SK-N-SH (cell line): ENCODE measurements around the gene PGLYRP3. TPM values are rescaled to one million over a fixed set of nuclear protein-coding genes. Genes with fewer than 3 reads are reported as not detected.

Source experiments
- CTCF ChIA-PET: fragments of 300-600, 350-600 bp; formaldehyde crosslinking; extraction: SDS; loops from one replicate; lab custom pipeline; 2021; lab: Yijun Ruan, JAX
- POLR2A ChIA-PET: fragments of 350-600 bp; sonication (Branson Sonifier 250); formaldehyde crosslinking; extraction: SDS; loops from one replicate; lab custom pipeline; 2020; ENCODE audit warnings: antibody characterized with exemption, inconsistent platforms; lab: Yijun Ruan, JAX
- DNase-seq: peaks from one replicate; pipeline ENCODE4 v3.0.0; 2012
- H2AFZ ChIP-seq: fragments of 200-600 bp; sonication (generic); 2 replicates; pipeline ENCODE4 v1.8.1; 2016; ENCODE audit warnings: antibody characterized with exemption, mild to moderate bottlenecking, low read depth
- H3F3A ChIP-seq: fragments of 200-600 bp; sonication (generic); replicated peaks from 2 replicates; pipeline ENCODE3; 2016; ENCODE audit warnings: antibody characterized with exemption, mild to moderate bottlenecking; ENCODE audit not compliant: insufficient read depth
- H3K27ac ChIP-seq, 2 experiments: fragments of 200-500 bp in 1 of 2; fragments of 200-600 bp in 1 of 2; sonication (Bioruptor generic) in 1 of 2; sonication (generic), shearing (Covaris generic) in 1 of 2; 2 replicates each; pipeline versions ENCODE4 v1.5.1 to v1.6.1; 2014 to 2016; ENCODE audit warnings: low read depth in 2 of 2, inconsistent platforms in 1 of 2, low read length in 1 of 2, mild to moderate bottlenecking in 1 of 2, mixed read lengths in 1 of 2
- H3K27me3 ChIP-seq: fragments of 200-600 bp; sonication (generic), shearing (Covaris generic); 2 replicates; pipeline ENCODE4 v1.6.1; 2016; ENCODE audit warnings: mixed run types; ENCODE audit not compliant: insufficient read depth
- H3K36me3 ChIP-seq, 2 experiments: fragments of 200-500 bp in 1 of 2; fragments of 200-600 bp in 1 of 2; sonication (Bioruptor generic) in 1 of 2; sonication (generic) in 1 of 2; replicated peaks in 1 of 2; 2 replicates each; pipeline versions ENCODE3 to v1.5.1; 2014 to 2016; ENCODE audit warnings: low read length in 1 of 2, mild to moderate bottlenecking in 1 of 2; ENCODE audit not compliant: insufficient read depth in 2 of 2, control insufficient read depth in 1 of 2
- H3K4me1 ChIP-seq, 2 experiments: fragments of 200-500 bp in 1 of 2; fragments of 200-600 bp in 1 of 2; sonication (Bioruptor generic) in 1 of 2; sonication (generic), shearing (Covaris generic) in 1 of 2; 2 replicates each; pipeline versions ENCODE4 v1.5.1 to v1.6.1; 2014 to 2016; ENCODE audit warnings: low read depth in 1 of 2, low read length in 1 of 2, mixed run types in 1 of 2; ENCODE audit not compliant: insufficient read depth in 2 of 2, control insufficient read depth in 1 of 2
- H3K4me2 ChIP-seq: fragments of 200-600 bp; sonication (generic), shearing (Covaris generic); 2 replicates; pipeline ENCODE4 v1.6.1; 2017; ENCODE audit warnings: mixed run types
- H3K4me3 ChIP-seq, 2 experiments: fragments of 200-500 bp in 1 of 2; fragments of 200-600 bp in 1 of 2; sonication (Bioruptor generic) in 1 of 2; sonication (generic), shearing (Covaris generic) in 1 of 2; 2 replicates each; pipeline versions ENCODE4 v1.5.1 to v1.8.1; 2014 to 2016; ENCODE audit warnings: low read depth in 2 of 2, inconsistent platforms in 1 of 2, low read length in 1 of 2, mild to moderate bottlenecking in 1 of 2, mixed read lengths in 1 of 2, moderate library complexity in 1 of 2
- H3K79me2 ChIP-seq: fragments of 200-600 bp; sonication (generic); 2 replicates; pipeline ENCODE4 v1.8.1; 2017; ENCODE audit warnings: mild to moderate bottlenecking; ENCODE audit not compliant: insufficient read depth
- H3K9ac ChIP-seq: fragments of 200-600 bp; sonication (generic); 2 replicates; pipeline ENCODE4 v1.6.1; 2017; ENCODE audit warnings: mixed run types
- H3K9me2 ChIP-seq: fragments of 200-600 bp; sonication (generic); 2 replicates; pipeline ENCODE4 v1.6.1; 2017; ENCODE audit warnings: mixed run types
- H3K9me3 ChIP-seq: fragments of 200-600 bp; sonication (generic); 2 replicates; pipeline ENCODE4 v1.6.1; 2017; ENCODE audit warnings: mixed run types, mild to moderate bottlenecking, moderate library complexity
- H4K20me1 ChIP-seq: fragments of 200-600 bp; sonication (generic); 2 replicates; pipeline ENCODE4 v1.6.1; 2017; ENCODE audit warnings: mild to moderate bottlenecking, mixed run types; ENCODE audit not compliant: insufficient read depth
- CHD2 ChIP-seq: fragments of 150-350 bp; IDR thresholded peaks from 2 replicates; pipeline ENCODE4 v1.6.1; 2018; ENCODE audit warnings: low read length; ENCODE audit not compliant: partially characterized antibody
- ELF1 ChIP-seq: IDR thresholded peaks from 2 replicates; pipeline ENCODE4 v1.4.0; 2012
- EP300 ChIP-seq, 2 experiments: IDR thresholded peaks; 2 replicates each; pipeline versions ENCODE4 v1.4.0 to v1.6.1; 2012; ENCODE audit warnings: borderline replicate concordance in 1 of 2, low read depth in 1 of 2, low read length in 1 of 2
- FOSL2 ChIP-seq: IDR thresholded peaks from 2 replicates; pipeline ENCODE4 v1.4.0; 2012; ENCODE audit warnings: low read depth, mild to moderate bottlenecking, moderate library complexity, borderline replicate concordance
- FOXJ3 ChIP-seq: sonication (generic); formaldehyde crosslinking; IDR thresholded peaks from 2 replicates; pipeline ENCODE4 v1.5.1; 2020; ENCODE audit warnings: mild to moderate bottlenecking, missing genetic modification reagents
- FOXM1 ChIP-seq: IDR thresholded peaks from 2 replicates; pipeline ENCODE4 v1.4.0; 2012; ENCODE audit warnings: low read depth, mild to moderate bottlenecking
- JUND ChIP-seq: IDR thresholded peaks from 2 replicates; pipeline ENCODE4 v1.4.0; 2012
- MXI1 ChIP-seq: IDR thresholded peaks from 2 replicates; pipeline ENCODE4 v1.6.1; 2012; ENCODE audit warnings: mild to moderate bottlenecking, low read depth, low read length, improper control_type of control experiment
- NFIC ChIP-seq: IDR thresholded peaks from 2 replicates; pipeline ENCODE4 v1.4.0; 2012; ENCODE audit warnings: borderline replicate concordance
- POLR2AphosphoS5 ChIP-seq: IDR thresholded peaks from 2 replicates; pipeline ENCODE4 v1.6.1; 2012; ENCODE audit warnings: low read depth, low read length
- RAD21 ChIP-seq: IDR thresholded peaks from 2 replicates; pipeline ENCODE4 v1.6.1; 2012; ENCODE audit warnings: mild to moderate bottlenecking, low read length
- RCOR1 ChIP-seq: fragments of 150-350 bp; IDR thresholded peaks from 2 replicates; pipeline ENCODE4 v1.6.1; 2017; ENCODE audit warnings: antibody characterized with exemption, low read length
- TAF1 ChIP-seq: IDR thresholded peaks from 2 replicates; pipeline ENCODE4 v1.6.1; 2012; ENCODE audit warnings: low read depth, mild to moderate bottlenecking, low read length, moderate library complexity, borderline replicate concordance
- TCF12 ChIP-seq: IDR thresholded peaks from 2 replicates; pipeline ENCODE4 v1.4.0; 2012
- TEAD4 ChIP-seq: IDR thresholded peaks from 2 replicates; pipeline ENCODE4 v1.4.0; 2012; ENCODE audit warnings: mild to moderate bottlenecking, borderline replicate concordance; ENCODE audit not compliant: insufficient read depth
- WGBS: methylation state at CpG from one replicate; pipeline ENCODE4 v1.1.6; 2017; ENCODE audit warnings: low lambda C conversion rate; 5-methylcytosine and 5-hydroxymethylcytosine counted together
- polyA plus RNA-seq, 3 experiments: library from polyadenylated mRNA; depleted of rRNA; stranded (reverse); fragments of >200 nt; gene quantifications; 2 replicates each; pipeline ENCODE4 v1.2.3, GENCODE V29; 2012
- TF ChIP-seq, protein P1 (sequence below): IDR thresholded peaks from 2 replicates; pipeline ENCODE4 v1.4.0; 2012; ENCODE audit warnings: low read depth, borderline replicate concordance
- TF ChIP-seq, protein P2 (sequence below): IDR thresholded peaks from 2 replicates; pipeline ENCODE4 v1.4.0; 2012; ENCODE audit warnings: low read depth
- TF ChIP-seq, protein P3 (sequence below): fragments of 150-350 bp; IDR thresholded peaks from 2 replicates; pipeline ENCODE4 v1.6.1; 2017; ENCODE audit warnings: antibody characterized with exemption, low read length, low read depth, borderline replicate concordance
- TF ChIP-seq, protein P4 (sequence below): IDR thresholded peaks from 2 replicates; pipeline ENCODE4 v1.4.0; 2012; ENCODE audit warnings: low read depth, borderline replicate concordance

The PGLYRP3 gene
- polyA plus RNA-seq, 1 of the 3 experiments (the other 2 are of a cell fraction), result not detected

DNA sequence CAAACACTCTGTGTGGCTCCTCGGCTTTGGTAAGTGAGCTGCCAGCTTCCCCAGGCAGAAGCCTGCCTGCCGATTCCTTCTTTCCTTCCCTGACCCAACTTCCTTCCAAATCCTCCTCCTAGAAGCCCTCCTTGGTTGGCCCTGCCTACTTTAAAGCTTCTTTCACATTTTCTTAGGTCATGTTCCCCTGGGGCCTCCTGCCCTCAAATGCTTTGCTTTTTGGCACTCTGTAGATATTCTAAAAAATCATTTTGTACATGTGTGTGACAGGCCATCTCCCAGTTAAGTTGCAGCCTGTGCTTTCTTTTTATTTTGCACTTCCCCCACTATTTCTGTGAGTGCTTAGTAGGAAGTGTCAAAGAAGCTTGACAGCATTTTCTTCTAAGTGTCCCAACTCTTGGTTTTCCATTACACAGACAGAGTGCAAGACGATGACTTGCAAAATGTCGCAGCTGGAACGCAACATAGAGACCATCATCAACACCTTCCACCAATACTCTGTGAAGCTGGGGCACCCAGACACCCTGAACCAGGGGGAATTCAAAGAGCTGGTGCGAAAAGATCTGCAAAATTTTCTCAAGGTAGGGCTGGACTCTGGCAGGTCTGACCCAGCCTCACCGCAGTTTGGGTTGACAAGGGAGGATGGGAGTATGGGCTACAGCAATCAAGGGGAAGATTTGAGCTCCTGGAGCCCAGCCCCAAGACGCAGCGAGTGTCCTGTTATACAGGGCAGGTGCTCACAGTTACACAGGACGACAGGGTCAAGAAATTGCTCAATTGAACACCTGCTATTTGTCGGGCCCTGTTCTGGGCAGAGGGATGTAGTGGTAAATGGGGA, 45.3 kb upstream of the PGLYRP3 start, which contains the start of gene S100A9:
Gene S100A9, plus strand, starts transcription at position 2 of the 838 bp plus-strand sequence. Its CDS starts 430 bp downstream, at position 432.
- TF ChIP-seq RCOR1, result no peak
- no peak for TF ChIP-seq CHD2
- TF ChIP-seq, protein P1, sequence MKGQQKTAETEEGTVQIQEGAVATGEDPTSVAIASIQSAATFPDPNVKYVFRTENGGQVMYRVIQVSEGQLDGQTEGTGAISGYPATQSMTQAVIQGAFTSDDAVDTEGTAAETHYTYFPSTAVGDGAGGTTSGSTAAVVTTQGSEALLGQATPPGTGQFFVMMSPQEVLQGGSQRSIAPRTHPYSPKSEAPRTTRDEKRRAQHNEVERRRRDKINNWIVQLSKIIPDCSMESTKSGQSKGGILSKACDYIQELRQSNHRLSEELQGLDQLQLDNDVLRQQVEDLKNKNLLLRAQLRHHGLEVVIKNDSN, result no peak
- TF ChIP-seq FOXM1, result no peak
- TF ChIP-seq ELF1, result no peak
- TF ChIP-seq TEAD4, result no peak
- TF ChIP-seq JUND, result no peak
- TF ChIP-seq FOSL2, result no peak
- TF ChIP-seq, protein P2, sequence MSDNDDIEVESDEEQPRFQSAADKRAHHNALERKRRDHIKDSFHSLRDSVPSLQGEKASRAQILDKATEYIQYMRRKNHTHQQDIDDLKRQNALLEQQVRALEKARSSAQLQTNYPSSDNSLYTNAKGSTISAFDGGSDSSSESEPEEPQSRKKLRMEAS, result no peak
- TF ChIP-seq NFIC, result no peak
- H3F3A ChIP-seq, result no peaks in the 10 kb centered on the region
- DNase-seq, result no peak
- no peaks in the 10 kb centered on the region for H3K79me2 ChIP-seq
- H3K9me2 ChIP-seq, result no peaks in the 10 kb centered on the region
- no peak within 1 kb of the TSS for H3K4me2 ChIP-seq
- no peaks in the 10 kb centered on the region for H3K9me3 ChIP-seq
- POLR2A ChIA-PET, result no interaction called here
- H2AFZ ChIP-seq, result no peak within 1 kb of the TSS
- H3K4me3 ChIP-seq, result no peak within 1 kb of the TSS
- H3K36me3 ChIP-seq, result no peaks in the 10 kb centered on the region
- H3K27ac ChIP-seq, result no peak within 1 kb of the TSS
- H3K4me1 ChIP-seq, result no peaks in the 10 kb centered on the region
- no peak within 1 kb of the TSS for H3K9ac ChIP-seq
- H3K27me3 ChIP-seq, result peaks cover 55% of the 10 kb centered on the region
- CTCF ChIA-PET, result interaction anchor here (0.5 to 11.7 kb wide), 5 partner anchors 9 to 144 kb away, joined by 3 to 336 read pairs (median 3); partner anchors contain the start of gene PGLYRP4
- no peaks in the 10 kb centered on the region for H4K20me1 ChIP-seq
- WGBS, result 26% methylated on average over 11 of the region's 11 CpGs

DNA sequence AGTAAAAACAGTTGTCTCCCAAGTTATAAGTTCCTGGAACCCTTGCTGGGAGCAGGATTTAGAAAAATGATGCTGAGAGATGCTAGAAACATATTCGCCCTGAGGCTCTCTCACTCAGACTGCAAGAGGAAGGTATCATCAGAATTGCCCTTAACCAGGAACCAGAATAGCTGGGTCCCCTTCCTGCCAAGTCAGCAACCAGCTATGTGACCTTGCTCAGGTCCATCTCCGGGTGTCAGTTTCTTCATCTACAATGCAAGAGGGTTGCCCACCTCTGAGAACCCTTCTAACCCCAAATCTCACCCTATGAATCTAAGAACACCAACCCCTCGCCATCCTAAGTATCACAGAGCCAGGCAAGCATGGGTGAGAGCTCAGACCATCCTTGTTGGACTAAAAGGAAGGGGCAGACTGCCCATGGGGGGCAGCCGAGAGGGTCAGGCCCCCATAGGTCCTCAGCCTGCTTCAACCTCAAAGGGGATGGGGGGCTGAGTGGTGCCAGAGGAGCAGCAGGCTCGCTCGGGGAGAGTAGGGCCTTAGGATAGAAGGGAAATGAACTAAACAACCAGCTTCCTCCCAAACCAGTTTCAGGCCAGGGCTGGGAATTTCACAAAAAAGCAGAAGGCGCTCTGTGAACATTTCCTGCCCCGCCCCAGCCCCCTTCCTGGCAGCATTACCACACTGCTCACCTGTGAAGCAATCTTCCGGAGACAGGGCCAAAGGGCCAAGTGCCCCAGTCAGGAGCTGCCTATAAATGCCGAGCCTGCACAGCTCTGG, 44.5 kb upstream of the PGLYRP3 start:
- WGBS, result 7% methylated on average over 10 of the region's 10 CpGs
- H3F3A ChIP-seq, result no peaks in the 10 kb centered on the region
- DNase-seq, result no peak
- no peaks in the 10 kb centered on the region for H3K79me2 ChIP-seq
- no peaks in the 10 kb centered on the region for H3K9me3 ChIP-seq
- peaks cover 55% of the 10 kb centered on the region for H3K27me3 ChIP-seq
- no peak overlapping the region for H3K27ac ChIP-seq
- CTCF ChIA-PET, result interaction anchor here (0.8 to 11.7 kb wide), 3 partner anchors 8 to 145 kb away, joined by 3 to 336 read pairs (median 3); partner anchors contain the start of gene PGLYRP4
- no peaks in the 10 kb centered on the region for H3K9me2 ChIP-seq
- H3K4me1 ChIP-seq, result no peaks in the 10 kb centered on the region
- POLR2A ChIA-PET, result no interaction called here
- H3K36me3 ChIP-seq, result no peaks in the 10 kb centered on the region
- no peak overlapping the region for H3K9ac ChIP-seq
- H4K20me1 ChIP-seq, result no peaks in the 10 kb centered on the region
- H3K4me3 ChIP-seq, result no peak overlapping the region
- H2AFZ ChIP-seq, result no peak overlapping the region
- H3K4me2 ChIP-seq, result no peak overlapping the region
- TF ChIP-seq MXI1, result no peak
- TF ChIP-seq, protein P1, result no peak
- no peak for TF ChIP-seq JUND
- TF ChIP-seq ELF1, result no peak
- TF ChIP-seq TAF1, result no peak
- no peak for TF ChIP-seq FOXM1
- TF ChIP-seq, protein P3, sequence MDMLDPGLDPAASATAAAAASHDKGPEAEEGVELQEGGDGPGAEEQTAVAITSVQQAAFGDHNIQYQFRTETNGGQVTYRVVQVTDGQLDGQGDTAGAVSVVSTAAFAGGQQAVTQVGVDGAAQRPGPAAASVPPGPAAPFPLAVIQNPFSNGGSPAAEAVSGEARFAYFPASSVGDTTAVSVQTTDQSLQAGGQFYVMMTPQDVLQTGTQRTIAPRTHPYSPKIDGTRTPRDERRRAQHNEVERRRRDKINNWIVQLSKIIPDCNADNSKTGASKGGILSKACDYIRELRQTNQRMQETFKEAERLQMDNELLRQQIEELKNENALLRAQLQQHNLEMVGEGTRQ, result no peak
- no peak for TF ChIP-seq FOXJ3 (CRISPR knock-in tag)
- TF ChIP-seq, protein P4, sequence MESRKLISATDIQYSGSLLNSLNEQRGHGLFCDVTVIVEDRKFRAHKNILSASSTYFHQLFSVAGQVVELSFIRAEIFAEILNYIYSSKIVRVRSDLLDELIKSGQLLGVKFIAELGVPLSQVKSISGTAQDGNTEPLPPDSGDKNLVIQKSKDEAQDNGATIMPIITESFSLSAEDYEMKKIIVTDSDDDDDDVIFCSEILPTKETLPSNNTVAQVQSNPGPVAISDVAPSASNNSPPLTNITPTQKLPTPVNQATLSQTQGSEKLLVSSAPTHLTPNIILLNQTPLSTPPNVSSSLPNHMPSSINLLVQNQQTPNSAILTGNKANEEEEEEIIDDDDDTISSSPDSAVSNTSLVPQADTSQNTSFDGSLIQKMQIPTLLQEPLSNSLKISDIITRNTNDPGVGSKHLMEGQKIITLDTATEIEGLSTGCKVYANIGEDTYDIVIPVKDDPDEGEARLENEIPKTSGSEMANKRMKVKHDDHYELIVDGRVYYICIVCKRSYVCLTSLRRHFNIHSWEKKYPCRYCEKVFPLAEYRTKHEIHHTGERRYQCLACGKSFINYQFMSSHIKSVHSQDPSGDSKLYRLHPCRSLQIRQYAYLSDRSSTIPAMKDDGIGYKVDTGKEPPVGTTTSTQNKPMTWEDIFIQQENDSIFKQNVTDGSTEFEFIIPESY, result no peak
- TF ChIP-seq POLR2AphosphoS5, result no peak
- TF ChIP-seq TCF12, result no peak
- TF ChIP-seq CHD2, result no peak
- no peak for TF ChIP-seq TEAD4
- TF ChIP-seq RAD21, result no peak
- no peak for TF ChIP-seq NFIC
- no peak for TF ChIP-seq EP300 (IDR thresholded peaks at IDR 0.05; ENCODE audit: borderline replicate concordance in 1 of 2, low read depth in 1 of 2, low read length in 1 of 2)
